ENCODE results near the gene C16orf92. TPM values are rescaled to one million over a fixed set of nuclear protein-coding genes. Genes with fewer than 3 reads are reported as not detected.

The C16orf92 gene
- total and polyA plus RNA-seq, 2 donors (not counting 3 experiments of a cell fraction or from before 2014, with no cell fraction given): not detected

- Histone ChIP-seq H3K9me1 (replicated peaks; ENCODE audit: control insufficient read depth, extremely low read depth, insufficient read depth, low read length) (no peaks in the 10 kb centered on the region), H3K9ac (replicated peaks; ENCODE audit: extremely low read depth, insufficient read depth, low read length) (no peak overlapping the region), H3K36me3 (ENCODE audit: control insufficient read depth in 2 of 2, extremely low read depth in 1 of 2, insufficient read depth in 2 of 2, low read length in 2 of 2) (peaks cover 48 to 90% of the 10 kb centered on the region in 2 experiments), H3K79me2 (ENCODE audit: control insufficient read depth, insufficient read depth, low read length) (peaks cover 19% of the 10 kb centered on the region), H4K20me1 (replicated peaks; ENCODE audit: control insufficient read depth, extremely low read depth, insufficient read depth, low read length) (no peaks in the 10 kb centered on the region), H3K4me2 (ENCODE audit: insufficient read depth, low read length) (no peak overlapping the region), H3K4me3 (replicated peaks in 1 of 3; ENCODE audit: insufficient read depth in 1 of 3, low read depth in 1 of 3, low read length in 3 of 3) (no peak overlapping the region), H3K9me3 (replicated peaks; ENCODE audit: control insufficient read depth, insufficient read depth, low read length) (no peaks in the 10 kb centered on the region), H3K4me1 (ENCODE audit: control insufficient read depth, extremely low read depth, insufficient read depth, low read length) (peaks cover 10% of the 10 kb centered on the region), H3K27ac (ENCODE audit: insufficient read depth, low read depth, low read length) (no peak overlapping the region), H3K27me3 (ENCODE audit: control insufficient read depth in 2 of 2, insufficient read depth in 2 of 2, low read length in 2 of 2) (no peaks in the 10 kb centered on the region), H2AFZ (ENCODE audit: low read depth, low read length) (no peak overlapping the region)
- dilution Hi-C loops (cut with MboI; ENCODE audit: extremely low pct_ligation_motif_present, low sequenced_read_pairs): no loop called here
- CTCF ChIA-PET: no interaction called here
- no peak for FAIRE-seq
- no peak for DNase-seq (ENCODE audit: low read depth, low spot score)
- TF ChIP-seq POLR2AphosphoS5 (IDR thresholded peaks at IDR 0.05; ENCODE audit: insufficient read depth, low read depth, low read length) (no peak), CTCF (IDR thresholded peaks at IDR 0.05; ENCODE audit: extremely low read depth in 1 of 2, insufficient read depth in 1 of 2, low read depth in 1 of 2, low read length in 2 of 2) (no peak), JUN (IDR thresholded peaks at IDR 0.05; ENCODE audit: borderline replicate concordance, insufficient read depth, insufficient read length, low read depth) (no peak), EZH2 (IDR thresholded peaks at IDR 0.05; ENCODE audit: borderline replicate concordance, low read depth, low read length, severe bottlenecking) (no peak), POLR2A (IDR thresholded peaks at IDR 0.05; ENCODE audit: low read depth, low read length) (no peak), GATA2 (IDR thresholded peaks at IDR 0.05; ENCODE audit: insufficient read depth, insufficient read length, low read depth, low read length) (no peak)
- POLR2A ChIA-PET: interaction anchor here (0.9 kb wide), 1 partner anchor 10 kb away, joined by 3 read pairs; the partner anchor contains the start of gene TAOK2
- intact Hi-C loops (cut with micrococcal nuclease): no loop called here
- no TSS peak for BruUV-seq (replicated peaks)
Measured at GRCh38 chr16:29983420-29984136, 39.4 kb upstream of the C16orf92 start.

Data from endothelial cell of umbilical vein (primary cell).